GM23338 (cell line): ENCODE measurements around the gene KRT71. TPM values are rescaled to one million over a fixed set of nuclear protein-coding genes. Genes with fewer than 3 reads are reported as not detected.

Experiments used
- ATAC-seq: fragments of 200-7000 bp; cut with Tn5 transposase; 3 replicates; pipeline ENCODE4 v1.9.1; 2020
- DNase-seq: peaks from one replicate; pipeline ENCODE4 v3.0.0-alpha.2; 2015; ENCODE audit warnings: low spot score
- H2AFZ ChIP-seq: fragments of 200-600 bp; sonication (generic); 2 replicates; pipeline ENCODE4 v1.8.0; 2016; ENCODE audit warnings: antibody characterized with exemption, mild to moderate bottlenecking, moderate library complexity
- H3F3A ChIP-seq: fragments of 200-600 bp; sonication (generic); replicated peaks from 2 replicates; pipeline ENCODE4 v1.8.0; 2017; ENCODE audit warnings: antibody characterized with exemption, mixed run types, low read depth
- H3K27ac ChIP-seq: fragments of 200-600 bp; sonication (generic); 2 replicates; pipeline ENCODE4 v1.6.1; 2016; ENCODE audit warnings: low read depth
- H3K27me3 ChIP-seq: fragments of 200-600 bp; sonication (generic); 2 replicates; pipeline ENCODE4 v1.8.0; 2016; ENCODE audit warnings: mild to moderate bottlenecking, mixed run types, moderate library complexity; ENCODE audit not compliant: insufficient read depth
- H3K36me3 ChIP-seq: fragments of 200-600 bp; sonication (generic); 2 replicates; pipeline ENCODE4 v1.8.0; 2016; ENCODE audit warnings: mild to moderate bottlenecking; ENCODE audit not compliant: insufficient read depth
- H3K4me1 ChIP-seq: fragments of 200-600 bp; sonication (generic); 2 replicates; pipeline ENCODE4 v1.8.0; 2016; ENCODE audit warnings: mild to moderate bottlenecking, moderate library complexity; ENCODE audit not compliant: insufficient read depth
- H3K4me2 ChIP-seq: fragments of 200-600 bp; sonication (generic); 2 replicates; pipeline ENCODE4 v1.7.1; 2017; ENCODE audit warnings: mixed run types
- H3K4me3 ChIP-seq: fragments of 200-600 bp; sonication (generic); 2 replicates; pipeline ENCODE4 v1.6.1; 2016; ENCODE audit warnings: mixed run types
- H3K79me2 ChIP-seq: fragments of 200-600 bp; sonication (generic); replicated peaks from 2 replicates; pipeline ENCODE4 v1.8.0; 2017; ENCODE audit warnings: mild to moderate bottlenecking; ENCODE audit not compliant: insufficient read depth
- H3K9me2 ChIP-seq: fragments of 200-600 bp; sonication (generic); 2 replicates; pipeline ENCODE4 v1.8.0; 2017; ENCODE audit not compliant: insufficient read depth
- H4K20me1 ChIP-seq: fragments of 200-600 bp; sonication (generic); replicated peaks from 2 replicates; pipeline ENCODE4 v1.8.0; 2017; ENCODE audit warnings: mild to moderate bottlenecking; ENCODE audit not compliant: insufficient read depth
- H3K27ac Mint-ChIP-seq: 2 replicates; pipeline ENCODE4 v1.8.0; 2020; ENCODE audit warnings: inconsistent platforms, mild to moderate bottlenecking, moderate library complexity, mixed read lengths
- H3K27me3 Mint-ChIP-seq: 3 replicates; pipeline ENCODE4 v1.8.0; 2022; ENCODE audit warnings: low read depth, mild to moderate bottlenecking, moderate library complexity, mixed read lengths, inconsistent platforms; ENCODE audit not compliant: insufficient read depth, poor library complexity
- H3K36me3 Mint-ChIP-seq: 3 replicates; pipeline ENCODE4 v1.8.0; 2021; ENCODE audit warnings: low read depth, mild to moderate bottlenecking, inconsistent platforms, moderate library complexity, mixed read lengths
- H3K4me1 Mint-ChIP-seq: 3 replicates; pipeline ENCODE4 v1.8.0; 2020; ENCODE audit warnings: mild to moderate bottlenecking, inconsistent platforms, mixed read lengths
- H3K4me3 Mint-ChIP-seq: 3 replicates; pipeline ENCODE4 v1.8.0; 2021; ENCODE audit warnings: moderate library complexity, mild to moderate bottlenecking, inconsistent platforms, mixed read lengths
- H3K9me3 Mint-ChIP-seq: 3 replicates; pipeline ENCODE4 v1.8.0; 2020; ENCODE audit warnings: moderate library complexity, mild to moderate bottlenecking, inconsistent platforms, mixed read lengths
- CREB1 ChIP-seq: fragments of 250-450 bp; sonication (Bioruptor Pico); IDR thresholded peaks from 2 replicates; pipeline ENCODE4 v1.5.0; 2020; ENCODE audit warnings: low read depth, mild to moderate bottlenecking, moderate library complexity
- EZH2 ChIP-seq: fragments of 200-600 bp; sonication (generic); IDR thresholded peaks from one replicate; pipeline ENCODE4 v1.8.0; 2017; ENCODE audit warnings: antibody characterized with exemption, mild to moderate bottlenecking, low read depth; ENCODE audit not compliant: unreplicated experiment
- EZH2phosphoT487 ChIP-seq: fragments of 200-600 bp; sonication (generic); IDR thresholded peaks from one replicate; pipeline ENCODE4 v1.8.1; 2018; ENCODE audit warnings: antibody characterized with exemption; ENCODE audit not compliant: unreplicated experiment
- JUNB ChIP-seq: IDR thresholded peaks from one replicate; pipeline ENCODE4 v1.6.1; 2016; ENCODE audit warnings: antibody characterized with exemption; ENCODE audit not compliant: unreplicated experiment
- NANOG ChIP-seq: IDR thresholded peaks from 2 replicates; pipeline ENCODE4 v1.6.1; 2016; ENCODE audit warnings: antibody characterized with exemption, borderline replicate concordance
- POLR2AphosphoS5 ChIP-seq: IDR thresholded peaks from 2 replicates; pipeline ENCODE4 v1.6.1; 2016; ENCODE audit warnings: antibody characterized with exemption, low read depth
- STAT1 ChIP-seq: IDR thresholded peaks from one replicate; pipeline ENCODE4 v1.6.1; 2016; ENCODE audit warnings: antibody characterized with exemption; ENCODE audit not compliant: unreplicated experiment
- ZNF114 ChIP-seq: fragments of 250-450 bp; sonication (Bioruptor Pico); IDR thresholded peaks from 2 replicates; pipeline ENCODE4 v1.5.0; 2020; ENCODE audit warnings: mild to moderate bottlenecking, moderate library complexity
- ZNF331 ChIP-seq: fragments of 250-450 bp; sonication (Bioruptor Pico); IDR thresholded peaks from 2 replicates; pipeline ENCODE4 v1.5.0; 2020; ENCODE audit warnings: low read depth, mild to moderate bottlenecking, moderate library complexity
- polyA plus RNA-seq: library from polyadenylated mRNA; unstranded; fragments of >200 nt; fragmentation: Nextera tagmentation; extraction: Ambion mirVana; gene quantifications from 2 replicates; pipeline ENCODE4 v1.2.1, GENCODE V29; 2016
- total RNA-seq: library from RNA; depleted of rRNA; stranded (reverse); fragments of >200 nt; shearing (Covaris generic); gene quantifications from 2 replicates; pipeline ENCODE4 v1.2.3, GENCODE V29; 2014
- TF ChIP-seq, protein P1 (sequence below): IDR thresholded peaks from 2 replicates; pipeline ENCODE4 v1.6.1; 2016; ENCODE audit warnings: antibody characterized with exemption
- TF ChIP-seq, protein P2 (sequence below): IDR thresholded peaks from one replicate; pipeline ENCODE4 v1.6.1; 2018; ENCODE audit warnings: antibody characterized with exemption; ENCODE audit not compliant: unreplicated experiment
- TF ChIP-seq, protein P3 (sequence below), 2 experiments: fragments of 200-600 bp in 1 of 2; sonication (generic) in 1 of 2; conservative IDR thresholded peaks; 2 replicates each; pipeline versions ENCODE4 v1.5.1 to v1.6.1; 2016 to 2017; ENCODE audit warnings: antibody characterized with exemption in 2 of 2, low read depth in 2 of 2, mild to moderate bottlenecking in 2 of 2, moderate library complexity in 1 of 2

KRT71 gene
- total and polyA plus RNA-seq, 2 experiments from 2014 or later: not detected

DNA sequence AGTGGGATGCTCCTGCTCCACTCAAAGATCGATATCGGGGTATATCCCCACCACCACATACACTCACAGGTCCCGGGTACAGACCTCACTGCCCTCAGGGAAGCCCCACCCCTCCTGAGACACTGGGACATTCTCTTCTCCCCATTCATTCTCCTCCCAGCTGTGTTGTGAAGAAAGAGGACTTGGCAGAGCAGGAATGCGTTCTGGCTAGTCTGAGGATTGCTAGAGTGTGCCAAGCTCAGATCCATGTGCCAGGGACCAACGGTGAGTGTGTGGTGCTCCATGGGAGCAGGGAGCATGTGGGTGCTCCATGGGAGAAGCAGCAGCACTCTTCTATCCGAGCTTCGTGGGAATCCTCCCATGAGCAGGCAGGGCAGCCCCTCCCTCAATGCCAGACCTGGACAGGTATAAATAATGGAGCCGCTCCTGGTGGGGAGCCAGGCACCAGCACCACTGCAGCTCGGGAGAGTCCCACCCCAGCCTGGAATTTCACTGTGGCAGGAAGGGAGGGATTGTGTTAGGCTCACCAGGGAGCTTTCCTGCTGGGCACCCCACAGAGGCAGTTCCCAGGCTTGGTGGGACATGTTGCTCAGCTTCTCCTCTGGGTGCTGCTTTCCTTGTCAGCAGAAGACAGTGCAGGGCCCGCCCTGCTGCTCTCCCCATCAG lies 30.5 kb downstream of the KRT71 start (continued):
- TF ChIP-seq, protein P1, sequence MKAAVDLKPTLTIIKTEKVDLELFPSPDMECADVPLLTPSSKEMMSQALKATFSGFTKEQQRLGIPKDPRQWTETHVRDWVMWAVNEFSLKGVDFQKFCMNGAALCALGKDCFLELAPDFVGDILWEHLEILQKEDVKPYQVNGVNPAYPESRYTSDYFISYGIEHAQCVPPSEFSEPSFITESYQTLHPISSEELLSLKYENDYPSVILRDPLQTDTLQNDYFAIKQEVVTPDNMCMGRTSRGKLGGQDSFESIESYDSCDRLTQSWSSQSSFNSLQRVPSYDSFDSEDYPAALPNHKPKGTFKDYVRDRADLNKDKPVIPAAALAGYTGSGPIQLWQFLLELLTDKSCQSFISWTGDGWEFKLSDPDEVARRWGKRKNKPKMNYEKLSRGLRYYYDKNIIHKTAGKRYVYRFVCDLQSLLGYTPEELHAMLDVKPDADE: no peak
- no peak for TF ChIP-seq NANOG
- TF ChIP-seq EZH2phosphoT487: no peak
- no peak for TF ChIP-seq CREB1 (CRISPR knock-in tag)
- TF ChIP-seq POLR2AphosphoS5: no peak

DNA sequence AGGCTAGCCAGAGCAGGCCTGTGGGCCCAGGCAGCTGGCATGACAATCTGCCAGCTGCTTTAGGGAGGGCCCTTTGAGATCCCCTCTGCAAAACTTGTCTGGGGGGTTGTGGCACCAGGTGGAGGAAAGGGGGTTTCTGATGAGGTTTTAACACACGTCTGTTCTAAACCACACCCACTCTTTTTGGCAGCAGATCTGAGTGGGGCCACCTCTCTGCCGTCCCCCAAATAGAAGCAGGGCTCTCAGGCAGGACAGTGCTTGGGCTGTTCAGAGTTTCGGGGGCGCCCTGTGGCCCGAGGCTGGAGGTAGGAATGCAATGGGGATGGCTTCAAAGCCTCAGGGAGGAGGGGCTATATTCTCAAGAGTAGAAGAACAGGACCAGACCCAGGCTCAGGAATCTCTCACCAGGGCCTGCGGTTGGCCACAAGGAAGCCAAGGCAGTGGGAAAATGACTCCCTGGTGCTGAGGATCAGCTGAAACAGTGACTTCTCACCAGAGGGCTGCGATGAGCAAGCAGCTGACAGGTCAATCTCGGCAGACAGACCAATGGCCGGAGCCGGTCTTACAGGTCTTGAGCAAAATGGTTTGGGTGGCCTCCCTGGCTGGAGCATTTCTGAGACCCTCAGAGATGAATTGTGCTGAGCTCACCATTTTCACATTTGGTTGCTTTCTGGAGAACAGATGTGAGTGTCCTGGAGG lies 31.2 kb downstream of the KRT71 start:
- Histone ChIP-seq H3K36me3 (no peaks in the 10 kb centered on the region), H3F3A (no peaks in the 10 kb centered on the region), H3K9me2 (0 out of 2 replicates have a peak, but pooled peaks cover 3% of the 10 kb centered on the region), H4K20me1 (no peaks in the 10 kb centered on the region), H3K4me2 (no peak overlapping the region), H3K4me1 (no peaks in the 10 kb centered on the region), H3K27ac (no peak overlapping the region), H3K27me3 (no peaks in the 10 kb centered on the region), H3K4me3 (no peak overlapping the region), H3K79me2 (no peaks in the 10 kb centered on the region), H2AFZ (peak overlapping the region; percentile 18)
- H3K9me3 Mint-ChIP-seq: no peaks in the 10 kb centered on the region
- peaks cover 15% of the 10 kb centered on the region; the same call in 1 of the 3 replicates for H3K4me1 Mint-ChIP-seq
- no peak overlapping the region for H3K4me3 Mint-ChIP-seq
- peak; percentile 8 for DNase-seq
- H3K27ac Mint-ChIP-seq: no peak overlapping the region; the same call in 1 of the 2 replicates
- H3K36me3 Mint-ChIP-seq: no peaks in the 10 kb centered on the region
- H3K27me3 Mint-ChIP-seq: peaks cover 12% of the 10 kb centered on the region
- ATAC-seq: peak; percentile 46
- TF ChIP-seq EZH2 (no peak), STAT1 (no peak), NANOG (no peak), POLR2AphosphoS5 (no peak), ZNF114 (CRISPR knock-in tag) (no peak), EZH2phosphoT487 (no peak), JUNB (no peak), CREB1 (CRISPR knock-in tag) (no peak), ZNF331 (CRISPR knock-in tag) (no peak)
- TF ChIP-seq, protein P2, sequence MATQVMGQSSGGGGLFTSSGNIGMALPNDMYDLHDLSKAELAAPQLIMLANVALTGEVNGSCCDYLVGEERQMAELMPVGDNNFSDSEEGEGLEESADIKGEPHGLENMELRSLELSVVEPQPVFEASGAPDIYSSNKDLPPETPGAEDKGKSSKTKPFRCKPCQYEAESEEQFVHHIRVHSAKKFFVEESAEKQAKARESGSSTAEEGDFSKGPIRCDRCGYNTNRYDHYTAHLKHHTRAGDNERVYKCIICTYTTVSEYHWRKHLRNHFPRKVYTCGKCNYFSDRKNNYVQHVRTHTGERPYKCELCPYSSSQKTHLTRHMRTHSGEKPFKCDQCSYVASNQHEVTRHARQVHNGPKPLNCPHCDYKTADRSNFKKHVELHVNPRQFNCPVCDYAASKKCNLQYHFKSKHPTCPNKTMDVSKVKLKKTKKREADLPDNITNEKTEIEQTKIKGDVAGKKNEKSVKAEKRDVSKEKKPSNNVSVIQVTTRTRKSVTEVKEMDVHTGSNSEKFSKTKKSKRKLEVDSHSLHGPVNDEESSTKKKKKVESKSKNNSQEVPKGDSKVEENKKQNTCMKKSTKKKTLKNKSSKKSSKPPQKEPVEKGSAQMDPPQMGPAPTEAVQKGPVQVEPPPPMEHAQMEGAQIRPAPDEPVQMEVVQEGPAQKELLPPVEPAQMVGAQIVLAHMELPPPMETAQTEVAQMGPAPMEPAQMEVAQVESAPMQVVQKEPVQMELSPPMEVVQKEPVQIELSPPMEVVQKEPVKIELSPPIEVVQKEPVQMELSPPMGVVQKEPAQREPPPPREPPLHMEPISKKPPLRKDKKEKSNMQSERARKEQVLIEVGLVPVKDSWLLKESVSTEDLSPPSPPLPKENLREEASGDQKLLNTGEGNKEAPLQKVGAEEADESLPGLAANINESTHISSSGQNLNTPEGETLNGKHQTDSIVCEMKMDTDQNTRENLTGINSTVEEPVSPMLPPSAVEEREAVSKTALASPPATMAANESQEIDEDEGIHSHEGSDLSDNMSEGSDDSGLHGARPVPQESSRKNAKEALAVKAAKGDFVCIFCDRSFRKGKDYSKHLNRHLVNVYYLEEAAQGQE: no peak
- TF ChIP-seq, protein P3, sequence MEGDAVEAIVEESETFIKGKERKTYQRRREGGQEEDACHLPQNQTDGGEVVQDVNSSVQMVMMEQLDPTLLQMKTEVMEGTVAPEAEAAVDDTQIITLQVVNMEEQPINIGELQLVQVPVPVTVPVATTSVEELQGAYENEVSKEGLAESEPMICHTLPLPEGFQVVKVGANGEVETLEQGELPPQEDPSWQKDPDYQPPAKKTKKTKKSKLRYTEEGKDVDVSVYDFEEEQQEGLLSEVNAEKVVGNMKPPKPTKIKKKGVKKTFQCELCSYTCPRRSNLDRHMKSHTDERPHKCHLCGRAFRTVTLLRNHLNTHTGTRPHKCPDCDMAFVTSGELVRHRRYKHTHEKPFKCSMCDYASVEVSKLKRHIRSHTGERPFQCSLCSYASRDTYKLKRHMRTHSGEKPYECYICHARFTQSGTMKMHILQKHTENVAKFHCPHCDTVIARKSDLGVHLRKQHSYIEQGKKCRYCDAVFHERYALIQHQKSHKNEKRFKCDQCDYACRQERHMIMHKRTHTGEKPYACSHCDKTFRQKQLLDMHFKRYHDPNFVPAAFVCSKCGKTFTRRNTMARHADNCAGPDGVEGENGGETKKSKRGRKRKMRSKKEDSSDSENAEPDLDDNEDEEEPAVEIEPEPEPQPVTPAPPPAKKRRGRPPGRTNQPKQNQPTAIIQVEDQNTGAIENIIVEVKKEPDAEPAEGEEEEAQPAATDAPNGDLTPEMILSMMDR (conservative IDR thresholded peaks at IDR 0.05; ENCODE audit: low read depth in 2 of 2): no peak
- TF ChIP-seq, protein P1: no peak
